Right atrium auricular region (tissue), 2 donors: ENCODE data around the gene WDR37. TPM values are rescaled to one million over a fixed set of nuclear protein-coding genes. Genes with fewer than 3 reads are reported as not detected.

Source experiments
- DNase-seq: peaks from one replicate; pipeline ENCODE4 v3.0.0-alpha.2; 2019; ENCODE audit warnings: low spot score
- H3K27ac ChIP-seq, 2 donors: fragments of 200-600 bp; sonication (generic); 1 replicate in 1 of 2; 2 replicates in 1 of 2; pipeline ENCODE4 v1.5.1; 2016 to 2019
- H3K27me3 ChIP-seq, 2 donors: fragments of 200-600 bp; sonication (generic); one replicate each; pipeline versions ENCODE4 v1.5.1 to v1.6.0; 2017 to 2019
- H3K36me3 ChIP-seq: fragments of 200-600 bp; sonication (generic); one replicate; pipeline ENCODE4 v1.5.1; 2016
- H3K4me1 ChIP-seq, 2 donors: fragments of 200-600 bp; sonication (generic); one replicate each; pipeline versions ENCODE4 v1.5.1 to v1.6.0; 2017 to 2019
- H3K4me3 ChIP-seq, 2 donors: fragments of 200-600 bp; sonication (generic); 1 replicate in 1 of 2; 2 replicates in 1 of 2; pipeline ENCODE4 v1.5.1; 2017 to 2019; ENCODE audit warnings: mild to moderate bottlenecking in 1 of 2, moderate library complexity in 1 of 2
- H3K9me3 ChIP-seq, 2 donors: fragments of 200-600 bp; sonication (generic); one replicate each; pipeline ENCODE4 v1.5.1; 2019
- CTCF ChIP-seq, 2 donors: fragments of 200-600 bp; sonication (generic); IDR thresholded peaks; one replicate each; pipeline ENCODE4 v1.5.1; 2019; ENCODE audit warnings: antibody characterized with exemption in 2 of 2
- total RNA-seq, 2 donors: library from RNA; depleted of rRNA; stranded (reverse); fragments of >200 nt; gene quantifications; one replicate each; pipeline ENCODE4 v1.1.0, GENCODE V29; 2016

WDR37 gene
- total RNA-seq, 2 donors from 2014 or later = 19.4 to 20.2 TPM

- H3K36me3 ChIP-seq = peaks cover 41% of the 10 kb centered on the region
- H3K4me1 ChIP-seq = peaks cover 0 to 16% of the 10 kb centered on the region in 2 donors
- no peaks in the 10 kb centered on the region for H3K27me3 ChIP-seq
- no peak for TF ChIP-seq CTCF (IDR thresholded peaks at IDR 0.05)
- H3K4me3 ChIP-seq = no peak overlapping the region
- no peak for DNase-seq
- H3K27ac ChIP-seq = no peak overlapping the region
- H3K9me3 ChIP-seq = no peaks in the 10 kb centered on the region
Observed at GRCh38 chr10:1096287-1096889, 40.2 kb downstream of the WDR37 start.

GRCh38 chr10:1097436-1097835, 41.3 kb downstream of the WDR37 start:
- no peaks in the 10 kb centered on the region for H3K27me3 ChIP-seq
- DNase-seq = no peak
- H3K4me3 ChIP-seq = no peak overlapping the region
- no peak overlapping the region for H3K27ac ChIP-seq
- TF ChIP-seq CTCF (IDR thresholded peaks at IDR 0.05) = no peak
- peaks cover 0 to 16% of the 10 kb centered on the region in 2 donors for H3K4me1 ChIP-seq
- H3K36me3 ChIP-seq = peaks cover 45% of the 10 kb centered on the region
- H3K9me3 ChIP-seq = no peaks in the 10 kb centered on the region

- peaks cover 47% of the 10 kb centered on the region for H3K36me3 ChIP-seq
- peaks cover 0 to 16% of the 10 kb centered on the region in 2 donors for H3K4me1 ChIP-seq
- no peak overlapping the region for H3K4me3 ChIP-seq
- no peak for TF ChIP-seq CTCF (IDR thresholded peaks at IDR 0.05)
- no peaks in the 10 kb centered on the region for H3K27me3 ChIP-seq
- no peak overlapping the region for H3K27ac ChIP-seq
- H3K9me3 ChIP-seq = no peaks in the 10 kb centered on the region
- DNase-seq = no peak
Observed at GRCh38 chr10:1100143-1100542, 44.0 kb downstream of the WDR37 start.

- DNase-seq = no peak
- H3K4me1 ChIP-seq = peaks cover 0 to 16% of the 10 kb centered on the region in 2 donors
- H3K27me3 ChIP-seq = no peaks in the 10 kb centered on the region
- no peak overlapping the region for H3K27ac ChIP-seq
- H3K36me3 ChIP-seq = peaks cover 54% of the 10 kb centered on the region
- no peak overlapping the region for H3K4me3 ChIP-seq
- no peak for TF ChIP-seq CTCF (IDR thresholded peaks at IDR 0.05)
- no peaks in the 10 kb centered on the region for H3K9me3 ChIP-seq
Observed at GRCh38 chr10:1100691-1101368, 44.6 kb downstream of the WDR37 start.

DNA sequence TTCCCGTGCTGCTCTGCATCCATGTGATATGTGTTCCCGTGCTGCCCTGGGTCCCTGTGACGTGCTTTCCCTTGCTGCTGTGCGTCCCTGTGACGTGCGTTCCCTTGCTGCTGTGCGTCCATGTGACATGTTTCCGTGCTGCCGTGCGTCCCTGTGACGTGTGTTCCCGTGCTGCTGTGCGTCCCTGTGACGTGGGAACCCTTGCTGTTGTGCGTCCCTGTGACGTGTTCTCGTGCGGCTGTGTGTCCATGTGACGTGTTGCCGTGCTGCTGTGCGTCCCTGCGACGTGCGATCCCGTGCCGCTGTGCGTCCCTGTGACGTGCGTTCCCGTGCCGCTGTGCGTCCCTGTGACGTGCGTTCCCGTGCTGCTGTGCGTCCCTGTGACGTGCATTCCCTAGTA, 45.8 kb downstream of the WDR37 start:
- DNase-seq = no peak

More for the DNA sequence above, 45.8 kb downstream of the WDR37 start:
- no peaks in the 10 kb centered on the region for H3K9me3 ChIP-seq
- peaks cover 57% of the 10 kb centered on the region for H3K36me3 ChIP-seq
- no peak overlapping the region for H3K4me3 ChIP-seq
- TF ChIP-seq CTCF (IDR thresholded peaks at IDR 0.05) = no peak
- H3K27me3 ChIP-seq = no peaks in the 10 kb centered on the region
- H3K4me1 ChIP-seq = peaks cover 0 to 16% of the 10 kb centered on the region in 2 donors
- no peak overlapping the region for H3K27ac ChIP-seq
